SK-N-SH (cell line): Measurements from ENCODE around the gene MMP26.

Experiments used
- RAD21 ChIP-seq: IDR thresholded peaks from 2 replicates; pipeline ENCODE4 v1.6.1; 2012; ENCODE audit warnings: mild to moderate bottlenecking, low read length
- SMC3 ChIP-seq: IDR thresholded peaks from 2 replicates; pipeline ENCODE4 v1.6.1; 2012; ENCODE audit warnings: low read depth, low read length, improper control_type of control experiment

DNA sequence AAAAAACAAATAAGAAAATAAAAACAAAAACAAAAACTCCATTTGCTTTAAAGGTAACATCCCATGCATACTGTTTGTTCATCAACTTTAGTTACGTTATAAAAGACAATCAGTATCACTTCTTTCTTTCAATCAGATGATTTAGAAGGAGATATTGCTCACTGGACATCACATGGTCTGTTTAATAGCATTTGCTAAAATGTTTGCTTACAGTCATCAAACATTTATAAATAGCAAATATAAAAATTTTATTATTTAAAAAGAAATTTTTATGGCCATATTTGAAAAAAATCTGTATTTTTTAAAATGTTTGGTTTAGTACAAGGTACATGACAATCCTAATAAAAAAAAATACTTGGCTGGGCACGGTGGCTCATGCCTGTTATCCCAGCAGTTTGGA lies 22.6 kb downstream of the MMP26 start:
- no peak for TF ChIP-seq RAD21
- TF ChIP-seq SMC3, result no peak
